H1 (cell line): ENCODE measurements around the gene C20orf141. TPM values are rescaled to one million over a fixed set of nuclear protein-coding genes. Genes with fewer than 3 reads are reported as not detected.

Experiments used
- ATF2 ChIP-seq: IDR thresholded peaks from 2 replicates; pipeline ENCODE4 v1.6.1; 2012; ENCODE audit warnings: low read length, inconsistent platforms
- BACH1 ChIP-seq: IDR thresholded peaks from 2 replicates; pipeline ENCODE4 v1.6.1; 2012; ENCODE audit warnings: low read length, improper control_type of control experiment
- CBX8 ChIP-seq: fragments of 300-800, 300-1000 bp; sonication (generic); IDR thresholded peaks from 2 replicates; pipeline ENCODE4 v1.7.1; 2016; ENCODE audit warnings: low read depth, low read length, borderline replicate concordance
- CHD2 ChIP-seq: IDR thresholded peaks from 2 replicates; pipeline ENCODE4 v1.6.1; 2012; ENCODE audit warnings: low read length, improper control_type of control experiment
- EZH2 ChIP-seq: fragments of 200-600 bp; sonication (generic); IDR thresholded peaks from 2 replicates; pipeline ENCODE4 v1.7.1; 2012; ENCODE audit warnings: low read depth, mild to moderate bottlenecking, moderate library complexity, low read length, inconsistent platforms; ENCODE audit not compliant: severe bottlenecking
- JUND ChIP-seq: IDR thresholded peaks from 2 replicates; pipeline ENCODE4 v1.6.1; 2011; ENCODE audit warnings: mild to moderate bottlenecking, improper control_type of control experiment, low read length
- KDM1A ChIP-seq: fragments of 200-600, 300-600 bp; sonication (generic); IDR thresholded peaks from 2 replicates; pipeline ENCODE4 v1.7.1; 2016; ENCODE audit warnings: mild to moderate bottlenecking, low read length, borderline replicate concordance
- MAX ChIP-seq: IDR thresholded peaks from 2 replicates; pipeline ENCODE4 v1.6.1; 2012; ENCODE audit warnings: inconsistent platforms
- PHF8 ChIP-seq: fragments of 200-600 bp; sonication (generic); conservative IDR thresholded peaks from 2 replicates; pipeline ENCODE4 v1.7.1; 2012; ENCODE audit warnings: low read depth, mild to moderate bottlenecking, inconsistent platforms, low read length, moderate library complexity
- POLR2A ChIP-seq, 2 experiments: IDR thresholded peaks; 1 replicate in 1 of 2; 2 replicates in 1 of 2; pipeline ENCODE4 v1.6.1; 2011; ENCODE audit warnings: low read depth in 2 of 2, low read length in 2 of 2, mild to moderate bottlenecking in 2 of 2; ENCODE audit errors: control extremely low read depth in 1 of 2
- POU5F1 ChIP-seq: IDR thresholded peaks from 2 replicates; pipeline ENCODE4 v1.6.1; 2011; ENCODE audit warnings: low read depth, mild to moderate bottlenecking, low read length, moderate library complexity
- RAD21 ChIP-seq, 2 experiments: IDR thresholded peaks in 1 of 2; conservative IDR thresholded peaks in 1 of 2; 2 replicates each; pipeline ENCODE4 v1.6.1; 2011; ENCODE audit warnings: low read depth in 2 of 2, low read length in 2 of 2, improper control_type of control experiment in 1 of 2, inconsistent platforms in 1 of 2, mild to moderate bottlenecking in 1 of 2, moderate library complexity in 1 of 2
- RNF2 ChIP-seq: fragments of 200-900, 300-1000 bp; sonication (generic); IDR thresholded peaks from 2 replicates; pipeline ENCODE4 v1.7.1; 2016; ENCODE audit warnings: borderline replicate concordance, low read depth, mild to moderate bottlenecking, antibody characterized with exemption, low read length; ENCODE audit not compliant: poor library complexity, severe bottlenecking; ENCODE audit errors: missing control alignments
- TAF7 ChIP-seq: optimal IDR thresholded peaks from 2 replicates; pipeline ENCODE3; 2011; ENCODE audit warnings: low read depth, mild to moderate bottlenecking, inconsistent platforms, low read length, moderate library complexity, borderline replicate concordance
- TEAD4 ChIP-seq: IDR thresholded peaks from 2 replicates; pipeline ENCODE4 v1.6.1; 2012; ENCODE audit warnings: low read depth, low read length, inconsistent platforms, mixed read lengths
- polyA plus RNA-seq, 7 experiments: library from polyadenylated mRNA; depleted of rRNA in 3 of 7; stranded (reverse) in 5 of 7; unstranded in 2 of 7; fragments of >200 nt in 5 of 7; fragments of 200-250 nt in 2 of 7; gene quantifications; 1 replicate in 5 of 7; 2 replicates in 1 of 7; 4 replicates in 1 of 7; pipeline versions ENCODE4 v1.2.1 to v1.2.3, GENCODE V29; 2011 to 2013; ENCODE audit warnings: missing spikeins in 2 of 7, mixed read lengths in 2 of 7
- total RNA-seq: library from RNA; stranded (reverse); fragmentation: NEBNext Ultra II Directional; extraction: Animal tissue kit (Norgen Biotek cat#: 25700); gene quantifications from 2 replicates; pipeline ENCODE4 v1.2.1, GENCODE V29; 2021
- TF ChIP-seq, protein P1 (sequence below), 3 experiments: IDR thresholded peaks; 1 replicate in 2 of 3; 2 replicates in 1 of 3; pipeline versions ENCODE4 v1.5.1 to v1.6.1; 2011; ENCODE audit warnings: low read length in 3 of 3, mild to moderate bottlenecking in 3 of 3, inconsistent platforms in 2 of 3, low read depth in 1 of 3, moderate library complexity in 1 of 3; ENCODE audit not compliant: insufficient read depth in 1 of 3; ENCODE audit errors: control extremely low read depth in 1 of 3

C20orf141 gene
- total and polyA plus RNA-seq, 2 of the 8 experiments (the other 6 are each of a cell fraction or from before 2014, with no cell fraction given): not detected

DNA sequence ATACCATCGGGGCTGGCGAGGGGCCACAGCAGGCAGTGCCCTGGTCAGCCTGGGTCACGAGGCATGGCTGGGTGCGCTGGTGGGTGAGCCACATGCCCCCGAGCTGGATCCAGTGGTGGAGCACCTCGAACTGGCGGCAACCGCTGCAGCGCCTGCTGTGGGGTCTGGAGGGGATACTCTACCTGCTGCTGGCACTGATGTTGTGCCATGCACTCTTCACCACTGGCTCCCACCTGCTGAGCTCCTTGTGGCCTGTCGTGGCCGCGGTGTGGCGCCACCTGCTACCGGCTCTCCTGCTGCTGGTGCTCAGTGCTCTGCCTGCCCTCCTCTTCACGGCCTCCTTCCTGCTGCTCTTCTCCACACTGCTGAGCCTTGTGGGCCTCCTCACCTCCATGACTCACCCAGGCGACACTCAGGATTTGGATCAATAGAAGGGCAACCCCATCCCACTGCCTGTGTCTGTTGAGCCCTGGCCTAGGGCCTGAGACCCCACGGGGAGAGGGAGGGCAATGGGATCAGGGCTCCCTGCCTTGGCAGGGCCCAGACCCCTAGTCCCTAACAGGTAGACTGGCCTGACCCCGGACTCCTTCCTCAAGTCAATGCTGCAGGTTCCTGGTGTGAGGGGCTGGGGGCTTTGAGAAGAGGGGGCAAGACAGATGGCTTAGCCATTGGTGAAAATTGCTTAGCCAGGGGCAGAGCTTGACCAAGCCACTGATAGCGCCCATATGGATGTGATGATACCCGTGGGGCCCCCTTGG is 2.0 kb downstream of the C20orf141 start (continued):
- TF ChIP-seq, protein P1, sequence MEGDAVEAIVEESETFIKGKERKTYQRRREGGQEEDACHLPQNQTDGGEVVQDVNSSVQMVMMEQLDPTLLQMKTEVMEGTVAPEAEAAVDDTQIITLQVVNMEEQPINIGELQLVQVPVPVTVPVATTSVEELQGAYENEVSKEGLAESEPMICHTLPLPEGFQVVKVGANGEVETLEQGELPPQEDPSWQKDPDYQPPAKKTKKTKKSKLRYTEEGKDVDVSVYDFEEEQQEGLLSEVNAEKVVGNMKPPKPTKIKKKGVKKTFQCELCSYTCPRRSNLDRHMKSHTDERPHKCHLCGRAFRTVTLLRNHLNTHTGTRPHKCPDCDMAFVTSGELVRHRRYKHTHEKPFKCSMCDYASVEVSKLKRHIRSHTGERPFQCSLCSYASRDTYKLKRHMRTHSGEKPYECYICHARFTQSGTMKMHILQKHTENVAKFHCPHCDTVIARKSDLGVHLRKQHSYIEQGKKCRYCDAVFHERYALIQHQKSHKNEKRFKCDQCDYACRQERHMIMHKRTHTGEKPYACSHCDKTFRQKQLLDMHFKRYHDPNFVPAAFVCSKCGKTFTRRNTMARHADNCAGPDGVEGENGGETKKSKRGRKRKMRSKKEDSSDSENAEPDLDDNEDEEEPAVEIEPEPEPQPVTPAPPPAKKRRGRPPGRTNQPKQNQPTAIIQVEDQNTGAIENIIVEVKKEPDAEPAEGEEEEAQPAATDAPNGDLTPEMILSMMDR (IDR thresholded peaks at IDR 0.05; ENCODE audit: control extremely low read depth in 1 of 3, insufficient read depth in 1 of 3, low read depth in 1 of 3, low read length in 3 of 3): peak; percentile 46 to 74 (median 70)
- TF ChIP-seq BACH1 (no peak), KDM1A (no peak), JUND (no peak), MAX (0 out of 2 replicates have a peak, but pooled peaks have one; percentile 14), RNF2 (no peak), ATF2 (no peak), TAF7 (no peak), EZH2 (no peak), CHD2 (no peak), POU5F1 (no peak), CBX8 (no peak), TEAD4 (no peak), RAD21 (IDR thresholded peaks at IDR 0.05 in 1 of 2, conservative IDR thresholded peaks at IDR 0.05 in 1 of 2; ENCODE audit: low read depth in 2 of 2, low read length in 2 of 2) (peak; percentile 42 to 53), PHF8 (no peak), POLR2A (IDR thresholded peaks at IDR 0.05; ENCODE audit: control extremely low read depth in 1 of 2, low read depth in 2 of 2, low read length in 2 of 2) (no peak)
- TF ChIP-seq, all 59 proteins: peak for 3
